AG10803 (cell line): ENCODE measurements around the gene CCL2.

ENCODE experiments used
- DNase-seq: peaks from one replicate; pipeline ENCODE4 v3.0.0; 2010; ENCODE audit warnings: low read depth
- H3K4me3 ChIP-seq: 2 replicates; pipeline ENCODE4 v1.5.1; 2011; ENCODE audit warnings: mild to moderate bottlenecking, low read length, control low read depth
- CTCF ChIP-seq: conservative IDR thresholded peaks from 2 replicates; pipeline ENCODE4 v1.5.1; 2011; ENCODE audit warnings: mild to moderate bottlenecking, low read length, control low read depth, inconsistent platforms

CCL2 gene

GRCh38 chr17:34241062-34241461 is 14.0 kb upstream of the CCL2 start:
- no peak for TF ChIP-seq CTCF
- H3K4me3 ChIP-seq, result no peak overlapping the region
- peak; percentile 37 for DNase-seq

- no peak for DNase-seq
Observed at GRCh38 chr17:34242587-34243363, 12.3 kb upstream of the CCL2 start.

GRCh38 chr17:34243364-34244320 is 11.4 kb upstream of the CCL2 start:
- no peak for TF ChIP-seq CTCF
- H3K4me3 ChIP-seq, result no peak overlapping the region

More at GRCh38 chr17:34242587-34243363, 12.3 kb upstream of the CCL2 start:
- no peak overlapping the region for H3K4me3 ChIP-seq
- no peak for TF ChIP-seq CTCF

GRCh38 chr17:34245351-34245905 is 9.7 kb upstream of the CCL2 start:
- TF ChIP-seq CTCF, result no peak
- DNase-seq, result no peak
- no peak overlapping the region for H3K4me3 ChIP-seq

More at GRCh38 chr17:34243364-34244320, 11.4 kb upstream of the CCL2 start:
- no peak for DNase-seq

- DNase-seq, result no peak
- H3K4me3 ChIP-seq, result no peak overlapping the region
- TF ChIP-seq CTCF, result no peak
Observed at GRCh38 chr17:34246446-34246845, 8.6 kb upstream of the CCL2 start.

GRCh38 chr17:34246881-34247280 is 8.2 kb upstream of the CCL2 start:
- no peak for DNase-seq
- H3K4me3 ChIP-seq, result no peak overlapping the region
- TF ChIP-seq CTCF, result no peak
